Measurements from ENCODE around the gene MNS1.
"Not testable (repeated sequence)": the region's sequence is repeated elsewhere in the genome, so short reads cannot be mapped to it uniquely, and the experiment has no call there.

The MNS1 gene

GRCh38 chr15:56464893-56465520 is at the start of gene MNS1:
MNS1 (minus strand) TSS chr15:56465137; CDS start chr15:56464972, 165 bp downstream.
- peak; percentile 95 for DNase-seq (ENCODE audit: low spot score)

- peak; percentile 63 for DNase-seq (ENCODE audit: low spot score)
Measured at GRCh38 chr15:56496635-56497034, 31.7 kb upstream of the MNS1 start.

- no peak for DNase-seq (ENCODE audit: low spot score)
Measured at GRCh38 chr15:56495533-56495932, 30.6 kb upstream of the MNS1 start.

GRCh38 chr15:56495053-56495452 is 30.1 kb upstream of the MNS1 start:
- DNase-seq (ENCODE audit: low spot score) = no peak

GRCh38 chr15:56492791-56493555 is 28.0 kb upstream of the MNS1 start:
- DNase-seq (ENCODE audit: low spot score) = no peak

GRCh38 chr15:56492236-56492635 is 27.3 kb upstream of the MNS1 start:
- no peak for DNase-seq (ENCODE audit: low spot score)

- peak; percentile 72 for DNase-seq (ENCODE audit: low spot score)
Measured at GRCh38 chr15:56491110-56491722, 26.3 kb upstream of the MNS1 start.

- DNase-seq (ENCODE audit: low spot score) = no peak
Measured at GRCh38 chr15:56490461-56490860, 25.5 kb upstream of the MNS1 start.

GRCh38 chr15:56486206-56486605 is 21.3 kb upstream of the MNS1 start:
- DNase-seq (ENCODE audit: low spot score) = not testable (repeated sequence)

GRCh38 chr15:56485426-56485825 is 20.5 kb upstream of the MNS1 start:
- not testable (repeated sequence) for DNase-seq (ENCODE audit: low spot score)

GRCh38 chr15:56484287-56484686 is 19.4 kb upstream of the MNS1 start:
- no peak for DNase-seq (ENCODE audit: low spot score)

GRCh38 chr15:56475351-56475750 is 10.4 kb upstream of the MNS1 start:
- DNase-seq (ENCODE audit: low spot score) = no peak

GRCh38 chr15:56473017-56473416 is 8.1 kb upstream of the MNS1 start:
- no peak for DNase-seq (ENCODE audit: low spot score)

GRCh38 chr15:56472278-56472677 is 7.3 kb upstream of the MNS1 start:
- no peak for DNase-seq (ENCODE audit: low spot score)

- no peak for DNase-seq (ENCODE audit: low spot score)
Measured at GRCh38 chr15:56471440-56472069, 6.6 kb upstream of the MNS1 start.

GRCh38 chr15:56469483-56469882 is 4.5 kb upstream of the MNS1 start:
- no peak for DNase-seq (ENCODE audit: low spot score)

- peak; percentile 19 for DNase-seq (ENCODE audit: low spot score)
Measured at GRCh38 chr15:56468401-56468800, 3.5 kb upstream of the MNS1 start.

- DNase-seq (ENCODE audit: low spot score) = no peak
Measured at GRCh38 chr15:56467616-56468015, 2.7 kb upstream of the MNS1 start.

- DNase-seq (ENCODE audit: low spot score) = no peak
Measured at GRCh38 chr15:56460947-56461346, 4.0 kb downstream of the MNS1 start.

GRCh38 chr15:56460071-56460470 is 4.9 kb downstream of the MNS1 start:
- DNase-seq (ENCODE audit: low spot score) = no peak

GRCh38 chr15:56459096-56459495 is 5.8 kb downstream of the MNS1 start:
- no peak for DNase-seq (ENCODE audit: low spot score)

- no peak for DNase-seq (ENCODE audit: low spot score)
Measured at GRCh38 chr15:56456229-56456628, 8.7 kb downstream of the MNS1 start.

GRCh38 chr15:56454836-56455235 is 10.1 kb downstream of the MNS1 start:
- no peak for DNase-seq (ENCODE audit: low spot score)

Data from germinal center (tissue), 1 donor.